Activated T-cell treated with anti-CD3 and anti-CD28 coated beads, Interleukin-2, amount 50 U/mL, for 24 hours (primary cell): Measurements from ENCODE around the gene NCSTN.

Experiments
- DNase-seq: peaks from one replicate; pipeline ENCODE4 v3.0.0-alpha.2; 2020
- H3K27ac Mint-ChIP-seq: 2 replicates; pipeline ENCODE4 v1.8.0; 2020; ENCODE audit warnings: mild to moderate bottlenecking, mixed read lengths
- H3K27me3 Mint-ChIP-seq: 2 replicates; pipeline ENCODE4 v1.8.0; 2020; ENCODE audit warnings: mixed read lengths
- H3K36me3 Mint-ChIP-seq: 2 replicates; pipeline ENCODE4 v1.8.0; 2020; ENCODE audit warnings: low read depth, mixed read lengths
- H3K4me1 Mint-ChIP-seq: 2 replicates; pipeline ENCODE4 v1.8.0; 2020; ENCODE audit warnings: low read depth, mixed read lengths
- H3K4me3 Mint-ChIP-seq: 2 replicates; pipeline ENCODE4 v1.8.0; 2020; ENCODE audit warnings: mild to moderate bottlenecking, moderate library complexity, mixed read lengths
- H3K9me3 Mint-ChIP-seq: 2 replicates; pipeline ENCODE4 v1.8.0; 2020; ENCODE audit warnings: mixed read lengths

Gene NCSTN

DNA sequence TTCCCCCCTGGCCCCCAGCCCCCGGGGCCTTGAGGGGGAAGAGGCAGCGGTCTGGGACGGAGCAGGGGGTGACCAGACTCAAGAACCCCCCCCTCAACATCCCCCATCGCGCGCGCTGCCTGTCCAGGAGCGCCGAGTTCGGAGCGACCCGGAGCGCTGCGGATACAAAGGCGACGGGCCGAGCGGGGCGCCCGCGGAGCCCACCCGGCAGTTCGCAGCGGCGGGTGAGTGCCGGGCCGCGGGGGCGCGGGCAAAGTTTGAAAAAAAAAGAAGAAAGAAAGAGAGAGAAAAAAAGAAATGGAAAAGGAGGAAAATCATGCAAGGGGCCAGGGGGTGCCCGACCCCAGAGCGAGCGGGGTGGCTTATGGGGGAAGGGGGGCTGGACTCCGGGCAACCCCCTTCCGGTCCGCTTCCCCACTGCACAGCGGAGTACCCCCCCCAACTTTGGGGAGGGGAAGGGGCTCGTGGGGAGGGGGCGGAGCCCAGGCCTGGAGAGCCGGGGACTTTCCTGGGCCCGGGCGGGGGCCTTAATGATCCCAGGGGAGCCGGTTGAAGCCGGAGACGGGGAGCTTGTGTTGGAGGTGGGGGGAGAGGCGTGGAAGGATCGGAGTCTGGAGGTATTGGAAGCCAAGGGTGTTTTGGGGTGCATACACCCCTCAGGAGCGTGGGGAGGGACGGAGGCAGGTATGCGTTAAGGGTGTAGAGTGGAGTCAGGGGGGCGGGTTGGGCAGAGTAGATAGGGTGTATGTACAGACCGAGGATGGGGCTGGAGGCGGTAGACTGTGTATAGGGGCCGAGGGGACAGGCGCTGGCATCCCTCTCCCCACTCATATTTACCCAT lies 57.7 kb downstream of the NCSTN start:
- Mint-ChIP-seq H3K27ac (no peak overlapping the region), H3K36me3 (no peaks in the 10 kb centered on the region), H3K4me1 (peaks cover 3% of the 10 kb centered on the region), H3K9me3 (no peaks in the 10 kb centered on the region), H3K27me3 (peaks cover 26% of the 10 kb centered on the region), H3K4me3 (peak overlapping the region; percentile 48)
- peak; percentile 41 for DNase-seq

DNA sequence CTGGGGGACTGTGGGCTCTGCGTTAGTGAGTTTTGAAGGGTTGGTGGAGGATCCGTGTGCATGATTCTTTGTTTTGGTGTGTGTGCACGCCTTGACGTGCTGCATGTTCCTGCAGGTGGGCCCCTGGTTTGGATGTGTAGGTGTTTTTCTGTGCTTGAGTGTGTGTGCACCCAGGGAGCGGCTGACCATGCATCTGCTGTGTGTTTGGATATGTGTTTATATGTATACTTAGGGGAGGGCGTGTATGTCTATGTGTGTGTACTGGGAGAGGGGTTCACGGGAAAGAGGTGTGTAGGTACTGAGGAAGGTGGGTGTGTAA lies 58.3 kb downstream of the NCSTN start:
- H3K4me1 Mint-ChIP-seq, result peaks cover 3% of the 10 kb centered on the region

DNA sequence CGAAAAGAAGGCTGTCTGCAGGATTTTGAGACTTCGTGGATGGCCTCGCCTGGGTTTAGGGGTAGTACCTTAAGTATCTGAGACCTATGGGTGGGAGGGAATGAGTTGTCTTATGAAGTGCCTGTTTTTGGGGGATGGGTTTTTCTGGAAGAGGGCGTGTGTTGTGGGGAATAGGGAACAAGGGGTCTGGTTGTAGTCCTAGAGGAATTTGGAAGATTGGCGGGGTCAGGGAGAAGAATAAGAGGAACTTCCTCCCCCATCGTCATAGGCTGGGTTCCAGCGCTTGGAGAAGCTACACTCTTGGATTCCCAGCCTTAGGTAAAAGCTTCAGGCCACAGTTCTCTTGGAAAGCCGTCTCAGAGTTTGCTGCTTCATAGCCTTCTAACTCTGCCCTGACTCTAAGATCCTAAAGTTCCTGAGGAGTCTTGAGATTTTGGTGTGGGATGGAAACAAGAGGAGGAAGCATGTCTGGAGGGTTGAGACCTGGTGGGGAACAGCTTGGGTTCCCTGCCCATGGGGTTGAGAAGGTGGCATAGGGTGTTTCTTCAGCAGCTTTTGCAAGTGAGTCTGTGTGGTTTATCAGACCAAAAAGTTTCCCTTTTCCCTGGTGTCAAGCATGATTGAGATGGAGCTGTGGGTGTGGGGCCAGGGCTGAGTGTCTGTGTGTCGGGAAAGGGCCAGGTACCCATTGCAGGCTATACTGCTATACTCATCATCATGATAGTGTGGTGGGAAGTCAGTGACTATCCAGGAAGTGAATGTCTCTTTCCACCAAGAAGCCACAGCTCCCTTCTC lies 59.0 kb downstream of the NCSTN start:
- H3K36me3 Mint-ChIP-seq, result no peaks in the 10 kb centered on the region
- H3K9me3 Mint-ChIP-seq, result no peaks in the 10 kb centered on the region
- no peak for DNase-seq
- no peak overlapping the region for H3K27ac Mint-ChIP-seq
- peaks cover 26% of the 10 kb centered on the region for H3K27me3 Mint-ChIP-seq
- H3K4me1 Mint-ChIP-seq, result peaks cover 3% of the 10 kb centered on the region
- H3K4me3 Mint-ChIP-seq, result no peak overlapping the region

More for the DNA sequence above, 58.3 kb downstream of the NCSTN start:
- DNase-seq, result no peak
- H3K9me3 Mint-ChIP-seq, result no peaks in the 10 kb centered on the region
- peaks cover 26% of the 10 kb centered on the region for H3K27me3 Mint-ChIP-seq
- H3K4me3 Mint-ChIP-seq, result no peak overlapping the region
- H3K36me3 Mint-ChIP-seq, result no peaks in the 10 kb centered on the region
- H3K27ac Mint-ChIP-seq, result no peak overlapping the region

DNA sequence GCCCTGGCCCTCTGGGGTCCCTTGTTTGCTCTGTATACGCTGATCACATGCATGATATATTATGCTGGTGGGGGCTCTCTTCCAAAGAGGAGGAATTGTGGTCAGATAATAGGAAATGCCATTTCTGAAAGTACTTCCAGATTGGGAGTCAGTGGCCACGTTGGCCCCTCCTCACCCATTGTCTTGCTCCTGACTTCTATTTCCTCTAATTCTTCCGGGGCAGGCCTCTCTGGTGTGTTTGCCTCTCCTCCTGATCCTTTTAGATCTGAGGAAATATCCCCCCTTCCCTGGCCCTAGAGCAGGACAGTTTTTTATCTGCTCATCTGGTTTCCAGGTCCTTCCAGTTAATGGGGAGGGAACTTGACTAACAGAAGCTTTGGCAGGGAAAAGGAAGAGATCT lies 60.1 kb downstream of the NCSTN start:
- no peak for DNase-seq
- Mint-ChIP-seq H3K27me3 (peaks cover 26% of the 10 kb centered on the region), H3K4me1 (peaks cover 3% of the 10 kb centered on the region), H3K4me3 (no peak overlapping the region), H3K9me3 (no peaks in the 10 kb centered on the region), H3K27ac (no peak overlapping the region), H3K36me3 (no peaks in the 10 kb centered on the region)

DNA sequence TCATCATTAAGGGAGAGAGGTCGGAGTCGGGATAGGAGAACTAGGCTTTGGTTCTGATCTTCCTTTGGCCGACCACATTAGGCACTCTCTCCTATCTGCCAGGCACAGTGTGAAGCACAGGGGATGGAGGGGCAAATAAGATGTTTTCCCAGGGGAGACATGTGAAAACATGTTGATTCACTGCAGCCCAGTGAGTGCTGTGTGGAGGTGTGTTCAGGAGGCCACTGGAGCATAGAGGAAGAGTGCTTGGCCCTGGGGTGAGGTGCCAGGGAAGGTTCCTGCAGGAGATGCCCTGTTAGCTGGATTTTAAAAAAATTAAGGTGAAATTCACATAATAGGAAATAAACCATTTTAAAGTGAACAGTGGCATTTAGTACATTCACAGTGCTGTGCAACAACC lies 60.9 kb downstream of the NCSTN start:
- Mint-ChIP-seq H3K27ac (no peak overlapping the region), H3K4me3 (no peak overlapping the region)

DNA sequence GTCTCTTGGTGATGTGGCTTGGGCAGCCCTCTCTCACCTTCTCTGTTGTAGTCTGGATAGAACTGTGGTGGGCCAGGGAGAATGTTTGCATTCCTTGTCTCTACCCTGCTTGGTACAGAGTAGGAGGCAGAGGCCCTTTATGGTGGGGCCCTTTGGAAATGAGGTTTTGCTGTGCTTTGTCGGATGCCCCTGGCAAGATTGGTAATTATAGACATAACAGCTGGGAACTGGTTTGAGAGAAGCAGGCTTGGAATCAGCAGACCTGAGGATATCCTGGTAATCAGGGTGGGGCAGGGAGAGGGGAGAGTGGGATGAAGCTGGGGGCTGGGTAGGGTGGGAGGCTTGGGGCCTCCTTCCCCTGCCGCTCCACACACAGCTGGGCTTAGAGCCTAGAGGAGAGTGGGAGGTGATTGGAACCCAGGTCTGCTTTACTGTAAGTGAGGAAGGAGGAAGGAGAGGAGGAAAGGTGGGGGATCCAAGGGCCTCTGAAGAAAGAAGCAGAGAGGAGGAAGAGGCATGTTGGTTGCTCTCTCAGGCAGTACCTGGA lies 62.2 kb downstream of the NCSTN start:
- H3K4me1 Mint-ChIP-seq, result peaks cover 3% of the 10 kb centered on the region
- no peak overlapping the region for H3K4me3 Mint-ChIP-seq
- H3K9me3 Mint-ChIP-seq, result no peaks in the 10 kb centered on the region
- DNase-seq, result no peak
- no peak overlapping the region for H3K27ac Mint-ChIP-seq
- peaks cover 18% of the 10 kb centered on the region for H3K27me3 Mint-ChIP-seq
- no peaks in the 10 kb centered on the region for H3K36me3 Mint-ChIP-seq

More for the DNA sequence above, 60.9 kb downstream of the NCSTN start:
- H3K36me3 Mint-ChIP-seq, result no peaks in the 10 kb centered on the region
- peaks cover 22% of the 10 kb centered on the region for H3K27me3 Mint-ChIP-seq
- peaks cover 3% of the 10 kb centered on the region for H3K4me1 Mint-ChIP-seq
- DNase-seq, result no peak
- no peaks in the 10 kb centered on the region for H3K9me3 Mint-ChIP-seq

DNA sequence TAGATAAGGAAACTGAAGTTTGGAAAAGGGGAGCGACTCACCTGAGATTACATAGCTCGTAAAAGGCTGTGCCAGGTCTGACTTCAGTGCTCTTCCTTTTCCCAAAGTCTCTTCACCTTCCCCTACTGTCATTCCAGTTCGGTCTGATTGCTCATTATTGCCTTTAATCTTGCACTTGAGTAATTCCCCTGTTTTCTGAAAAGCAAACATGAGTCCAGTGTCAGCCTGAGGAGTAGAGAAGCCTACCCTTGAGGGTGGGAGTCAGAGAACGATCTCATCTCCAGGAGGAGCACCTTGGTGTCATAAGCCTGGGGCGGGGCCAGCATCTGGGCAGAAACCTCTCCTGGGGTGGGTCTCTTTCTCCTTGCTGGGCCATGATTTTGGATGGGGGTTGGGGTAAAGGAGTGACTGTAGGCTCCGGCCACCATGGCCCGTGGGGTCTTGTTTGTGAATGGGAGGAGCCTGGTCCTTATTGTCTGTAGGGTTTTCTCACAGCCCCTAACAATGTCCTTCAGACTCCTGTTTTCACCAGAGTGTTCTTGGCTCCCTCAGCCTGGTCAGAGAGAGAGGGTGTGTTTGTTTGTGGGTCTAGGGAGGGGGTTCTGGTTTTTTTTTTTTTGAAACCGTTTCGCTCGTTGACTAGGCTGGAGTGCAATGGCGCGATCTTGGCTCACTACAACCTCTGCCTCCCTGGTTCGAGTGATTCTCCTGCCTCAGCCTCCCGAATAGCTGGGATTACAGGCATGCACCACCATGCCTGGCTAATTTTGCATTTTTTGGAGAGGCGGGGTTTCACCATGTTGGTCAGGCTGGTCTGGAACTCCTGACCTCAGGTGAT lies 63.2 kb downstream of the NCSTN start:
- Mint-ChIP-seq H3K27me3 (peaks cover 14% of the 10 kb centered on the region), H3K4me3 (no peak overlapping the region), H3K36me3 (no peaks in the 10 kb centered on the region), H3K4me1 (peaks cover 3% of the 10 kb centered on the region), H3K9me3 (no peaks in the 10 kb centered on the region), H3K27ac (no peak overlapping the region)
- DNase-seq, result no peak

DNA sequence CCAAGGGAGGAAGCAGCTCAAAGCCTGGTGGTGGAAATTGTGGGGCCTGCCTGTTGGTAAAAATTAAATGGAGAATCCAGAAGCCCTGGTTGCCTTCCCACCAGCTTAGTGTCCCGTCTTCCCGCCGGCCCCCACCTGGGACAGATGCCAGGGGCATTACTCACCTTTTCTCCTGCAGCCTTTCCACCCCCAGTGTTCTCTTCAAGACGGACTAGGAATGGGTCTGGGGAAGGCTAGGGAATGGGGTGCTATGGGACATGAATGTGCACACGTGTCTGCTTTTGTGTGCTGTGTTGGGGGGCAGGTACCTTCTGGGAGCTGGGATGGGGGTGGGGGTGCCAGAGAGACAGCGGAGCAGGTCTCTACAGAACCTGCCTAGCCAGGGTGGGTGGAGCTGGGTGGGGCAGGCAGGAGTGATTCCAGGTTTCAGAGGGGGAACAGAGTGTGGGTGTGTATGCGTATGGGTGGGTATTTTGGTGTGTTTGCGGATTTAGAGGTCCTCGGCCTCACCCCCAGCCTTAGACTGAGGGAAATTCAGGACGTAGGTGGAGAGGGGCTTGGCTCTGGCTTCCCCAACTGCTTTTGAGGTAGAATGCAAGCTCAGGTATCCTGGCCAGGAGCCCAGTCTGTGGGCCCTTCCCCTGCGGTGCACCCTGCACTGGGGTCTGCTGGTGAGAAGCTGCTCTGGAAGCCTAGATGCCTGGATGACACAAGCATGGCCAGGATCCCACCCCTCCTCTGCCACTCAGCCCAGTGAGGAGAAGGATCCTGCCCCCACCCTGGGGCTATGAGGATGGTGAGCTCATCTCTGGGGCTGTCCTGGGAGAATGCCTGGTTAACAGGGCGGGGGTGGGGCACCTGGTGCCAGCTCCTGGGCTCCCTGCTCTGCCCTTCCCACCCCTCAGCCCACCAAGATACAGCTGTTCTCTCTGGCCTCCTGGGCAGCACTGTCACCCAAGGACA lies 64.9 kb downstream of the NCSTN start:
- no peaks in the 10 kb centered on the region for H3K9me3 Mint-ChIP-seq
- no peaks in the 10 kb centered on the region for H3K36me3 Mint-ChIP-seq
- no peaks in the 10 kb centered on the region for H3K27me3 Mint-ChIP-seq
- H3K4me3 Mint-ChIP-seq, result no peak overlapping the region
- no peak overlapping the region for H3K27ac Mint-ChIP-seq
- no peaks in the 10 kb centered on the region for H3K4me1 Mint-ChIP-seq
- no peak for DNase-seq
